HUES6 (cell line): ENCODE measurements around the gene PRR5L.
A peak's percentile ranks its signal among the peaks of the same experiment; 100 is the strongest.

Experiments
- H3K27ac ChIP-seq: 2 replicates; pipeline ENCODE4 v1.7.0; 2013; ENCODE audit warnings: low read depth, mild to moderate bottlenecking, low read length, inconsistent platforms
- H3K27me3 ChIP-seq: 2 replicates; pipeline ENCODE4 v1.6.1; 2013; ENCODE audit warnings: low read length; ENCODE audit not compliant: control insufficient read depth, insufficient read depth
- H3K36me3 ChIP-seq: 2 replicates; pipeline ENCODE4 v1.6.1; 2013; ENCODE audit warnings: low read length; ENCODE audit not compliant: control insufficient read depth, insufficient read depth
- H3K4me1 ChIP-seq: 2 replicates; pipeline ENCODE4 v1.6.1; 2013; ENCODE audit warnings: low read length; ENCODE audit not compliant: control insufficient read depth, insufficient read depth
- H3K4me3 ChIP-seq: 2 replicates; pipeline ENCODE4 v1.5.1; 2013; ENCODE audit warnings: low read depth, low read length
- H3K9ac ChIP-seq: one replicate; pipeline ENCODE4 v1.6.1; 2013; ENCODE audit warnings: mild to moderate bottlenecking, low read length
- H3K9me3 ChIP-seq: 2 replicates; pipeline ENCODE4 v1.6.1; 2013; ENCODE audit warnings: low read depth, low read length; ENCODE audit not compliant: control insufficient read depth, insufficient read depth

The PRR5L gene

DNA sequence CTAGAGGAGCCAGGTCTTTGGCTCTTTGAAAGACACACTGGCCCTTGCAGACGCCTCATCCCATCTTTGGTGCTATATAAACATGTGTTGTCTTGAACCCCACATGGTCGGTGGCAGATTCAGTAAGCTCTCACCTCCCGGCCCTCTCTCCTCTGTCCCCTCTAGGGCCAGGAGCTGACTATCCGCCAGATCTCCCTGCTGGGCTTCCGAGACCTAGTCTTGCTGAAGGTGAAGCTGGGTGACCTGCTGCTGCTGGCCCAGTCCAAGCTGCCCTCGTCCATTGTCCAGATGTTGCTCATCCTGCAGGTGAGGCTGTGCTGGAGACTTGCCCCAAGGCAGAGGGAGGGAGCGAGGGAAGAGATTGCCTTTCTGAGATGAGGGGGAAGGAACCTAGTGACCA is 150.0 kb downstream of the PRR5L start:
- Histone ChIP-seq H3K36me3 (peaks cover 2% of the 10 kb centered on the region), H3K4me1 (no peaks in the 10 kb centered on the region), H3K4me3 (no peak overlapping the region), H3K27me3 (no peaks in the 10 kb centered on the region), H3K9ac (no peak overlapping the region), H3K9me3 (0 out of 2 replicates have a peak, but pooled peaks cover 2% of the 10 kb centered on the region), H3K27ac (no peak overlapping the region)

DNA sequence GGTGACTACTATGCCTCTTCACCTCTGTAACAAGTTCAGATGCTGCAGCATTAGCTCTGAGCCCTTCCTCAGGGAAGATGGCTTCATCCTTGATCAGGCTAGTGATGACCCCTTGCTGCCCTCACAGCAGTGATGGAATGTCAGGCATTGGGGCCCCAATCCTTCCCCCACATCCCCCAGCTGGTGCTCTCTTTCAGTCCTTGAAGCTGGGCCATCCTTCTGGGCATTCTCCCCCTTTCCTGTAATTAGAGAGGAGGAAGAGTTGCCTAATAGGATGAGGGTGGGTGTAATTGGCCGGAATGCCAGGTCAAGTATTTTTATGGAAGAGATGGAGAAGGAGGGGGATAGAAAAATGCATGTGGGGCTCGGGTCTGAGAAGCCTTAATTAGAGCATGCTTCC is 151.4 kb downstream of the PRR5L start:
- Histone ChIP-seq H3K9me3 (no peaks in the 10 kb centered on the region), H3K4me1 (no peaks in the 10 kb centered on the region), H3K9ac (no peak overlapping the region), H3K27me3 (no peaks in the 10 kb centered on the region), H3K4me3 (no peak overlapping the region), H3K27ac (no peak overlapping the region), H3K36me3 (peaks cover 6% of the 10 kb centered on the region)

DNA sequence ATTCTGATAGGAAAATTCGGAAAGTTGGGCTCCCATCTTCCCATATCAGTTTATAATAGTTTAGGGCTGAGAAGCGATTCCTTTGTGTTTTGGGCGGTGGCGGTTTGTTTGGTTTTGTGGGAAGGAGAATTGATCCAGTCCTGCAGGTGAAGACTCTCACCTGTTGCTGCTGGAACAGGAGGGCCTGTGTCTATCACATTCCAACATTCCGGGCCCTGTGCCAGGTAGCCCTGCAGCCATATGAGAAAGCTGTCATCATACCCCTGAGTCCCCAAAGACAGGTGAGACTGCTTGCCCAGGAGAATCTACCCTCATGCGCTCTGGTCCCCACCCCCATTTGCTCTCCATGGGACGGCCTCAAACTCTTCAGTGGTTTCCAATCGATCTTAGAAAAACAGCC is 151.9 kb downstream of the PRR5L start:
- Histone ChIP-seq H3K36me3 (peaks cover 6% of the 10 kb centered on the region), H3K27me3 (no peaks in the 10 kb centered on the region), H3K4me1 (no peaks in the 10 kb centered on the region), H3K27ac (no peak overlapping the region), H3K9ac (no peak overlapping the region), H3K4me3 (no peak overlapping the region), H3K9me3 (no peaks in the 10 kb centered on the region)

DNA sequence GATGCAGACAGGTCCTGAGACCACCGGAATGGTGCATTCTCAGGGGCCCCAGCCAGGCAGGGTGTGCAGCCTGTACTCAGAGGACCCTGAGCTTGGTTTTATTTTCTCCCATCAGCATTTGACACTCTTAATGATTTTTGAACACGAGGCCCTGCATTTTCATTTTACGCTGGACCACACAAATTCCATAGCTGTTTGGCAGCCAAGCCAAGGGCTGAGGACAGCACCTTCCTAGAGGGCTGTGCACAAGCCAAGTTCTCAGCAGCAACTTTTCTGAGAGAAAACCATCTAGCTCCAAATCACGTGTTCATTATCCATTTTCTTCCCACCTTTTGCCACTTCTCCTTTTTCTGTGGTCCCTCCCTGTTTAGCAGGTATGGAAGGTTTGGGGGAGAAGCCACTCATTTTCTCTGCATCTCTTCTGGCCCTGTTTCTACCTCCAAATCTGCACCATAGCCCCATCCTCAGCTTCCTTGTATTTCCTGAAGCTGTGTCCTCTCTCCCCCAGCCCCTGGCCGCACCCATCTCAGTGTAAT is 153.5 kb downstream of the PRR5L start:
- H3K27ac ChIP-seq: no peak overlapping the region
- no peak overlapping the region for H3K4me3 ChIP-seq
- H3K36me3 ChIP-seq: peaks cover 6% of the 10 kb centered on the region
- no peaks in the 10 kb centered on the region for H3K9me3 ChIP-seq
- H3K27me3 ChIP-seq: no peaks in the 10 kb centered on the region
- H3K4me1 ChIP-seq: peaks cover 8% of the 10 kb centered on the region
- H3K9ac ChIP-seq: no peak overlapping the region

DNA sequence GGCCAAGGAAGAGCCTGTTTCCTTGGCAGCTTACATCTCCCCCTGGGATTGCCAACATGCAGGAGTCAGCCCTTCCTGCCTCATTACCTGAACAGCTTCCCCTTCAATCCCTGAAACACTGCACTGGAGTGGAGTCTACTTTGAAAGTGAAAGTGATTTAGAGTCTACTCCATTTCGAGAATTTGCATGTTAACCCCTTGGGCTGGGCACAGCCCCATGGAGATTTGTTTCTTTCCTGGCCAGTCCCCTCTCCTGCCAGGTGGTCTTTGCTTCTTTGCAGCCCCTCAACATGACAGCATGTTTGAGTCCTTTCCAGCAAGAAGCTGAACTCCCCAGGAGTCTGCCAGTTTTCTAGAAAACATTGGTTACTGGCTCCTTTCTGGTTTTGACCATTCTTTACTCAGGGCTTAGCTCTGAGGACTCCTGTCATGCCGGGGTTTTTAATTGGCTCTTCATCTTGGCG is 154.1 kb downstream of the PRR5L start:
- Histone ChIP-seq H3K27me3 (no peaks in the 10 kb centered on the region), H3K4me1 (peaks cover 14% of the 10 kb centered on the region), H3K27ac (no peak overlapping the region), H3K9ac (no peak overlapping the region), H3K36me3 (peaks cover 6% of the 10 kb centered on the region), H3K9me3 (no peaks in the 10 kb centered on the region), H3K4me3 (no peak overlapping the region)

DNA sequence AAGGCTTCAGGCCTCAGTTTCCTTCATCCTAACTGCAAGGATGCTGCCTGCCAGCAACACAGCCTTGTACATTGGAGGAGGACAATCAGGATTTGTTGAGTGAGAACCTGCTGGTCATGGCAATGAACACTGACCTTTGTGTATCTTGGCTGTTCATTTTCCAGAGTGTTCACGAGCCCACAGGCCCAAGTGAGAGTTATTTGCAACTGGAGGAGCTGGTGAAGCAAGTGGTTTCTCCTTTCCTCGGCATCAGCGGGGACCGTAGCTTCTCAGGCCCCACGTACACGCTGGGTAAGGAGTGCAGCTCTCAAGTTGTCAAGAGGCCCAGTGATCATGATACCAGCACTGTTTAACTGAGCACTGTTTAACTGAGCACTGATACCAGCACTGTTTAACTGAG is 155.0 kb downstream of the PRR5L start:
- Histone ChIP-seq H3K4me3 (no peak overlapping the region), H3K9ac (no peak overlapping the region)

DNA sequence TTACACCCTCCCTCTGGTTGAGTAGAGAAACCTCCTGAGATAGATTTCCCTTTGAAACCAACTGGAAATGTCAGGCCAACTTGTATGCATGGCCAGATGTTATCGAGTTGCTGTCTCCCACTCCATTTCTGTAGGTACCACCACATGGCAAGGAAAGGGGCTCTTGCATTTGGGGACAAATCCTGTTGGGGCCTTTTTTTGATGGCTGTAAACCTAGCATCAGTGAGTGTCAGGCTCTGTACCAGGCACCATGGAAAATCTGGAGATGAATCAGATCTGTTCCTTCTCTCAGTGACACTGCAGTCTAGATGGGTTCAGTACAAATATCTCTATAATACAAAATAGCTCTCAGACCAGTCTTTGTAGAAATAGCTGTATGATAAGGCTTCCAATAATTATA is 155.6 kb downstream of the PRR5L start:
- Histone ChIP-seq H3K27ac (no peak overlapping the region), H3K9ac (no peak overlapping the region), H3K36me3 (peaks cover 6% of the 10 kb centered on the region), H3K9me3 (no peaks in the 10 kb centered on the region), H3K27me3 (no peaks in the 10 kb centered on the region), H3K4me3 (no peak overlapping the region), H3K4me1 (peaks cover 27% of the 10 kb centered on the region)

More for the DNA sequence above, 155.0 kb downstream of the PRR5L start:
- Histone ChIP-seq H3K36me3 (peaks cover 6% of the 10 kb centered on the region), H3K27me3 (no peaks in the 10 kb centered on the region), H3K9me3 (no peaks in the 10 kb centered on the region), H3K27ac (no peak overlapping the region), H3K4me1 (peaks cover 23% of the 10 kb centered on the region)

DNA sequence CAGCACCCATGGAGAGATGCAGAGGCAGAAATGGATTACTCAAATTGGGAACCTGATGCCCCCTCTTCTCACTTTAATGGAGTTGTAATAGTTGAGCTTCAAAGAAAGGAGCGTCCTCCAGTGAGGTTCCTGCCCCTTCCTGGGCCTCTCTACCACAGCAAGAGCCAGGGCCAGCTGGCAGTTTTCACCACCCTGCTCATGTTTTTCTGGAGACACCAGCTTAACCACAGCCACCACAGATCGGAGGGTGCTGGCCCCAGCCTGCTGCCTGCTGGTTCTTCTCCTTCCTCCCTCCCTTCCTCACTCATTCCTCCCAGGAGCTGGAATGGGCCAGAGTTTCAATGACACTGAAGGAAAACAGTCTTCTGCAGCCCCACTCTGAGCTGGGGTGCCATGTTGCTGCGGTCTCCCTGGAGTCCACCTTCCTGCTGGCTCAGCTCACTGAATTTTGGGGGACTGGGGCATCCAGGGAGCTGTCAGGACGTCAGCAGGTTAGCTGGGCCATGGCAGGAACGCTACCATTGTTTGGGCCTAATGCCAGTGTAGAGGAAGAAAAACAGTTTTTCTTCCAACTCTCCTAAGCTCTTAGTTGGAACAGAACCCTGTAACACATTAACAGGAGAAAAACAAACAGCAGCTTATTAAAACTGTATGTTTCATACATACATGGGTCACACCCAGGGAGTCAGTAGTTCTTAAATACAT is 156.3 kb downstream of the PRR5L start:
- Histone ChIP-seq H3K27ac (no peak overlapping the region), H3K9ac (no peak overlapping the region), H3K4me3 (no peak overlapping the region), H3K27me3 (no peaks in the 10 kb centered on the region), H3K36me3 (peaks cover 6% of the 10 kb centered on the region), H3K9me3 (no peaks in the 10 kb centered on the region), H3K4me1 (peaks cover 27% of the 10 kb centered on the region)

DNA sequence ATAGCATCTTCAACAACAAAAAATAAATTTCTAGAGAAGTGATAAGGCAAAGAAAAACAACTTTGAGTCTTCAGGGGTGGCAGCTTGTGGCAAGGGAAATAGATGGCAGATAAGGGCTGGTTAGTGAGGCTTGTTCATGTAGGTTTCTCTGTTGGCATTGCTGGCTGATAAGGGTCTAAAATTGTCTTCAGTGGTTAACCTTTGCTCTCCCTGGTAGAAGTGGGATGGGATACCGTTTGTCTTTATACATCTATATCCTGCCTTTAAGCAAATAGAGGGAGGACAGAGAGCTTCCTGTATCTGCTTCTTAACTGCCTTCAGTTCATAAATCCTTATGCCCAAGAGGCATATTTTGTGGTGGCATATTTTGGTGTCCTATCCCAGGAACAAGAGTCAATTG is 156.9 kb downstream of the PRR5L start:
- H3K4me3 ChIP-seq: no peak overlapping the region
- no peaks in the 10 kb centered on the region for H3K9me3 ChIP-seq
- peaks cover 27% of the 10 kb centered on the region for H3K4me1 ChIP-seq
- no peak overlapping the region for H3K9ac ChIP-seq
- no peaks in the 10 kb centered on the region for H3K27me3 ChIP-seq
- H3K27ac ChIP-seq: no peak overlapping the region
- peaks cover 6% of the 10 kb centered on the region for H3K36me3 ChIP-seq

DNA sequence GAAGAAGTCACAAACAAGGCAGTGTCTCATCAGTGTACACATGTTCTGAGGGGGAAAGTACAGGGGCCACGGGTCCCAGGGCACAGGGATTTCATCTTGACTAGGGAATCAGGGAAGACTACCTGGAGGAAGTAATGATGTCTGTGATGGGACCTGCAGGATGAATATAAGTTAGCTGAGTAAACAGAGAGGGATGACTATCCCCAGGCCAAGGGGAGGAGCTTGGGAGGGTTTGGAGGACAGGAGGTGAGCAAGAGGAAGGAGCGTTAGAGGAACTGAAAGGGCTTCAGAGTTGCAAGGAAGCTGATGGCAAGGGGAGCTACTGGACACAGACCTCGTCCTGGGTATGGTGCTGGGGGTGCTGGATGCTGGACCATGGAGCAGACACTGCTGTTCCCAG is 157.6 kb downstream of the PRR5L start:
- Histone ChIP-seq H3K27ac (no peak overlapping the region), H3K27me3 (no peaks in the 10 kb centered on the region), H3K9ac (peak overlapping the region; percentile 36), H3K9me3 (no peaks in the 10 kb centered on the region), H3K4me3 (no peak overlapping the region), H3K4me1 (peaks cover 27% of the 10 kb centered on the region), H3K36me3 (peaks cover 6% of the 10 kb centered on the region)

DNA sequence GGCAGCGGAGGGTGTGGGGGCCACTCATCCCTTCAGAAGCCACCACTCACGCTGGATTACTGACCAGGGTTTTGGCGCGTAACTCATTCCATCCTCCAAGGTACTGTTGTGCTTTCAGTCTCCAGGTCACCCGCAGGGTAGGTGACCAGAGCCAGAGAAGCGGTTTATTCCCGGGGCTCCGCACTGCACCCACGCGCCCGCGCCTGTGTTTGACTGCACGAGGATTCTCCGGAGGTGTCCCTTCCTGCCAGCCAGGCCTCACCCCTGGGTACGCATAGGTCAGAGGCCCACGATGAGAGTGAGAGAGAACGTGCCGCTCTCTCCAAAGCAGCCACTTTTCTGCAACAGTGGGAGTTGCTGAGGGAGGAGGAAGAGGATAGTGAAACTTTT is 158.5 kb downstream of the PRR5L start:
- Histone ChIP-seq H3K36me3 (peaks cover 6% of the 10 kb centered on the region), H3K27ac (0 out of 2 replicates have a peak overlapping the region, but pooled peaks have one; percentile 56), H3K4me3 (no peak overlapping the region), H3K9me3 (no peaks in the 10 kb centered on the region), H3K9ac (no peak overlapping the region), H3K27me3 (no peaks in the 10 kb centered on the region), H3K4me1 (peaks cover 27% of the 10 kb centered on the region)
